DND-41 (cell line): Measurements from ENCODE around the gene CACNA1E.

Experiments
- CTCF ChIP-seq: IDR thresholded peaks from 2 replicates; pipeline ENCODE4 v1.5.1; 2012; ENCODE audit warnings: borderline replicate concordance, low read length, moderate library complexity, mild to moderate bottlenecking; ENCODE audit not compliant: poor library complexity, severe bottlenecking; ENCODE audit errors: extremely low read depth
- EZH2 ChIP-seq: IDR thresholded peaks from 3 replicates; pipeline ENCODE4 v1.6.1; 2012; ENCODE audit warnings: borderline replicate concordance, low read depth, mild to moderate bottlenecking, moderate library complexity, low read length, inconsistent platforms; ENCODE audit not compliant: severe bottlenecking

- no peak for TF ChIP-seq CTCF
- TF ChIP-seq EZH2 = no peak
Observed at GRCh38 chr1:181759481-181759880, 276.2 kb downstream of the CACNA1E start.
